HepG2 (cell line): ENCODE results near the gene NFKBIA. TPM values are rescaled to one million over a fixed set of nuclear protein-coding genes. Genes with fewer than 3 reads are reported as not detected.

ENCODE experiments used
- ATM ChIP-seq: fragments of 450-650 bp; IDR thresholded peaks from 2 replicates; pipeline ENCODE4 v1.7.1; 2017; ENCODE audit warnings: mild to moderate bottlenecking, borderline replicate concordance
- FOSL2 ChIP-seq: sonication (generic); formaldehyde crosslinking; IDR thresholded peaks from 2 replicates; pipeline ENCODE4 v1.4.0; 2020; ENCODE audit warnings: missing genetic modification reagents
- GATAD2A ChIP-seq: IDR thresholded peaks from 2 replicates; pipeline ENCODE4 v1.6.1; 2016
- HNF1B ChIP-seq: sonication (generic); formaldehyde crosslinking; IDR thresholded peaks from 2 replicates; pipeline ENCODE4 v1.5.1; 2020; ENCODE audit warnings: mild to moderate bottlenecking, moderate library complexity, missing genetic modification reagents
- HNRNPL ChIP-seq: fragments of 200-400 bp; formaldehyde crosslinking; IDR thresholded peaks from 2 replicates; pipeline ENCODE4 v1.6.1; 2017; ENCODE audit warnings: mild to moderate bottlenecking, low read depth, low read length
- KLF9 ChIP-seq: IDR thresholded peaks from 2 replicates; pipeline ENCODE4 v1.6.1; 2016; ENCODE audit warnings: low read depth
- KMT2A ChIP-seq: sonication (generic); formaldehyde crosslinking; IDR thresholded peaks from 2 replicates; pipeline ENCODE4 v1.4.0; 2020; ENCODE audit warnings: missing genetic modification reagents
- MAFG ChIP-seq: sonication (generic); formaldehyde crosslinking; IDR thresholded peaks from 2 replicates; pipeline ENCODE4 v1.5.1; 2020; ENCODE audit warnings: mild to moderate bottlenecking, missing genetic modification reagents
- MAFK ChIP-seq, 2 experiments: IDR thresholded peaks in 1 of 2; conservative IDR thresholded peaks in 1 of 2; 2 replicates each; pipeline ENCODE4 v1.6.1; 2011; ENCODE audit warnings: improper control_type of control experiment in 2 of 2, low read length in 2 of 2
- RBFOX2 ChIP-seq: fragments of 200-400 bp; formaldehyde crosslinking; IDR thresholded peaks from 2 replicates; pipeline ENCODE4 v1.6.1; 2017; ENCODE audit warnings: low read depth, mild to moderate bottlenecking, low read length
- SP4 ChIP-seq: sonication (generic); formaldehyde crosslinking; IDR thresholded peaks from 2 replicates; pipeline ENCODE4 v1.8.1; 2023; ENCODE audit warnings: mild to moderate bottlenecking, missing genetic modification reagents
- SUZ12 ChIP-seq: fragments of 150-350 bp; IDR thresholded peaks from 2 replicates; pipeline ENCODE4 v1.6.1; 2014; ENCODE audit warnings: low read depth, low read length
- TEAD3 ChIP-seq: optimal IDR thresholded peaks from 2 replicates; pipeline ENCODE3; 2016; ENCODE audit warnings: borderline replicate concordance
- TP53 ChIP-seq: sonication (generic); formaldehyde crosslinking; conservative IDR thresholded peaks from 2 replicates; pipeline ENCODE4 v1.4.0; 2020; ENCODE audit warnings: missing genetic modification reagents
- WIZ ChIP-seq: sonication (generic); formaldehyde crosslinking; IDR thresholded peaks from 2 replicates; pipeline ENCODE4 v1.5.1; 2020; ENCODE audit warnings: mild to moderate bottlenecking, missing genetic modification reagents
- YY1 ChIP-seq: IDR thresholded peaks from 2 replicates; pipeline ENCODE4 v1.6.1; 2011; ENCODE audit warnings: low read length, low read depth, moderate library complexity, mild to moderate bottlenecking; ENCODE audit not compliant: insufficient read depth, insufficient replicate concordance
- ZC3H13 ChIP-seq: sonication (generic); formaldehyde crosslinking; IDR thresholded peaks from 2 replicates; pipeline ENCODE4 v1.8.1; 2023; ENCODE audit warnings: mild to moderate bottlenecking, missing genetic modification reagents, moderate library complexity
- ZFYVE20 ChIP-seq: sonication (generic); formaldehyde crosslinking; IDR thresholded peaks from 2 replicates; pipeline ENCODE4 v1.8.0; 2023; ENCODE audit warnings: low read depth, mild to moderate bottlenecking, moderate library complexity, missing genetic modification reagents, borderline replicate concordance
- ZNF10 ChIP-seq: sonication (generic); formaldehyde crosslinking; IDR thresholded peaks from 2 replicates; pipeline ENCODE4 v1.4.0; 2020; ENCODE audit warnings: mild to moderate bottlenecking, low read depth, missing genetic modification reagents, borderline replicate concordance
- ZNF337 ChIP-seq: sonication (generic); formaldehyde crosslinking; IDR thresholded peaks from 2 replicates; pipeline ENCODE4 v1.5.1; 2020; ENCODE audit warnings: missing genetic modification reagents, low read depth, mild to moderate bottlenecking, borderline replicate concordance
- ZNF33A ChIP-seq: sonication (generic); formaldehyde crosslinking; IDR thresholded peaks from 2 replicates; pipeline ENCODE4 v1.5.1; 2020; ENCODE audit warnings: missing genetic modification reagents, mild to moderate bottlenecking, moderate library complexity, borderline replicate concordance
- ZNF552 ChIP-seq: sonication (generic); formaldehyde crosslinking; IDR thresholded peaks from 2 replicates; pipeline ENCODE4 v1.9.0; 2022; ENCODE audit warnings: missing genetic modification reagents, mild to moderate bottlenecking, borderline replicate concordance
- ZNF644 ChIP-seq: IDR thresholded peaks from 2 replicates; pipeline ENCODE4 v1.6.1; 2016; ENCODE audit warnings: low read depth
- ZNF670 ChIP-seq: sonication (generic); formaldehyde crosslinking; IDR thresholded peaks from 2 replicates; pipeline ENCODE4 v1.8.0; 2022; ENCODE audit warnings: mild to moderate bottlenecking, missing genetic modification reagents, borderline replicate concordance
- ZNF740 ChIP-seq: sonication (generic); formaldehyde crosslinking; IDR thresholded peaks from 2 replicates; pipeline ENCODE4 v1.4.0; 2020; ENCODE audit warnings: missing genetic modification reagents
- ZSCAN9 ChIP-seq: IDR thresholded peaks from 2 replicates; pipeline ENCODE4 v1.6.1; 2016; ENCODE audit warnings: borderline replicate concordance
- polyA plus RNA-seq, 8 experiments: library from polyadenylated mRNA; depleted of rRNA in 3 of 8; stranded (reverse) in 7 of 8; unstranded in 1 of 8; fragments of >200 nt; fragmentation: Illumina TruSeq in 4 of 8; extraction: Trizol in 4 of 8; gene quantifications; 2 replicates each; pipeline versions ENCODE4 v1.2.1 to v1.2.3, GENCODE V29; 2011 to 2016; ENCODE audit warnings: low read depth in 4 of 8, missing spikeins in 1 of 8, mixed read lengths in 1 of 8; ENCODE audit not compliant: insufficient read depth in 1 of 8
- total RNA-seq, 5 experiments: library from RNA; depleted of rRNA; stranded (reverse); fragments of >200 nt; fragmentation: Illumina TruSeq; extraction: Trizol; gene quantifications; 2 replicates each; pipeline ENCODE4 v1.2.3, GENCODE V29; 2016; ENCODE audit warnings: low read depth in 1 of 5
- TF ChIP-seq, protein P1 (sequence below): sonication (generic); formaldehyde crosslinking; IDR thresholded peaks from 2 replicates; pipeline ENCODE4 v1.5.0; 2020; ENCODE audit warnings: missing genetic modification reagents
- TF ChIP-seq, protein P2 (sequence below): sonication (generic); formaldehyde crosslinking; IDR thresholded peaks from 2 replicates; pipeline ENCODE4 v1.5.1; 2020; ENCODE audit warnings: mild to moderate bottlenecking, missing genetic modification reagents, borderline replicate concordance

The NFKBIA gene
- total and polyA plus RNA-seq, 2 of the 13 experiments (the other 11 are each of a cell fraction or from before 2014, with no cell fraction given): 197 to 319 TPM

GRCh38 chr14:35384455-35385041, 20.0 kb downstream of the NFKBIA start (continued):
- no peak for TF ChIP-seq RBFOX2
- TF ChIP-seq WIZ: no peak
- TF ChIP-seq SUZ12: no peak
- no peak for TF ChIP-seq ZNF337 (CRISPR knock-in tag)
- no peak for TF ChIP-seq TEAD3 (CRISPR knock-in tag)
- TF ChIP-seq KLF9 (CRISPR knock-in tag): peak; percentile 62; the same call in 1 of the 2 replicates
- TF ChIP-seq, protein P1, sequence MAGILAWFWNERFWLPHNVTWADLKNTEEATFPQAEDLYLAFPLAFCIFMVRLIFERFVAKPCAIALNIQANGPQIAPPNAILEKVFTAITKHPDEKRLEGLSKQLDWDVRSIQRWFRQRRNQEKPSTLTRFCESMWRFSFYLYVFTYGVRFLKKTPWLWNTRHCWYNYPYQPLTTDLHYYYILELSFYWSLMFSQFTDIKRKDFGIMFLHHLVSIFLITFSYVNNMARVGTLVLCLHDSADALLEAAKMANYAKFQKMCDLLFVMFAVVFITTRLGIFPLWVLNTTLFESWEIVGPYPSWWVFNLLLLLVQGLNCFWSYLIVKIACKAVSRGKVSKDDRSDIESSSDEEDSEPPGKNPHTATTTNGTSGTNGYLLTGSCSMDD (CRISPR knock-in tag): no peak
- TF ChIP-seq ZNF740 (CRISPR knock-in tag): no peak
- TF ChIP-seq KMT2A (CRISPR knock-in tag): peak; percentile 40; the same call in 1 of the 2 replicates
- TF ChIP-seq, protein P2, sequence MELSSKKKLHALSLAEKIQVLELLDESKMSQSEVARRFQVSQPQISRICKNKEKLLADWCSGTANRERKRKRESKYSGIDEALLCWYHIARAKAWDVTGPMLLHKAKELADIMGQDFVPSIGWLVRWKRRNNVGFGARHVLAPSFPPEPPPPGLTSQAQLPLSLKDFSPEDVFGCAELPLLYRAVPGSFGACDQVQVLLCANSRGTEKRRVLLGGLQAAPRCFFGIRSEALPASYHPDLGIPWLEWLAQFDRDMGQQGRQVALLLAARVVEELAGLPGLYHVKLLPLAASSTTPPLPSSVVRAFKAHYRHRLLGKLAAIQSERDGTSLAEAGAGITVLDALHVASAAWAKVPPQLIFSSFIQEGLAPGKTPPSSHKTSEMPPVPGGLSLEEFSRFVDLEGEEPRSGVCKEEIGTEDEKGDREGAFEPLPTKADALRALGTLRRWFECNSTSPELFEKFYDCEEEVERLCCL (CRISPR knock-in tag): no peak
- TF ChIP-seq ZSCAN9 (CRISPR knock-in tag): peak; percentile 79
- TF ChIP-seq ZNF10 (CRISPR knock-in tag): no peak
- no peak for TF ChIP-seq ATM
- no peak for TF ChIP-seq ZFYVE20 (CRISPR knock-in tag)
- no peak for TF ChIP-seq ZNF33A (CRISPR knock-in tag)
- TF ChIP-seq FOSL2: peak; percentile 19; the same call in 1 of the 2 replicates
- TF ChIP-seq ZNF670 (CRISPR knock-in tag): no peak
- no peak; the same call in none of the 2 replicates for TF ChIP-seq ZNF644 (CRISPR knock-in tag)
- TF ChIP-seq ZNF552 (CRISPR knock-in tag): 0 out of 2 replicates have a peak, but pooled peaks have one; percentile 36
- TF ChIP-seq YY1: peak; percentile 67
- TF ChIP-seq MAFK (conservative IDR thresholded peaks at IDR 0.05 in 1 of 2, IDR thresholded peaks at IDR 0.05 in 1 of 2; ENCODE audit: low read length in 2 of 2): no peak
- 0 out of 2 replicates have a peak, but pooled peaks have one; percentile 8 for TF ChIP-seq SP4
- TF ChIP-seq ZC3H13: no peak
- no peak for TF ChIP-seq TP53 (CRISPR knock-in tag)
- TF ChIP-seq HNRNPL: no peak
- peak; percentile 80; the same call in 1 of the 2 replicates for TF ChIP-seq GATAD2A (CRISPR knock-in tag)
- TF ChIP-seq MAFG (CRISPR knock-in tag): no peak
- TF ChIP-seq HNF1B (CRISPR knock-in tag): no peak; the same call in 1 of the 2 replicates
